ENCODE results near the gene KLHDC8A.

GRCh38 chr1:205304695-205305070 lies 52.0 kb downstream of the KLHDC8A start:
- TF ChIP-seq TEAD4 (IDR thresholded peaks at IDR 0.05; ENCODE audit: low read length), result no peak
- TF ChIP-seq TEAD4 (CRISPR knock-in tag; IDR thresholded peaks at IDR 0.05; ENCODE audit: borderline replicate concordance), result no peak
- no peak for TF ChIP-seq E2F1 (CRISPR knock-in tag; IDR thresholded peaks at IDR 0.05)
- no peak for TF ChIP-seq HNRNPUL1 (IDR thresholded peaks at IDR 0.05; ENCODE audit: low read length)
- TF ChIP-seq ZNF740 (CRISPR knock-in tag; IDR thresholded peaks at IDR 0.05), result no peak
- TF ChIP-seq ZNF740 (tag; IDR thresholded peaks at IDR 0.05), result no peak
- no peak for TF ChIP-seq HMG20B (CRISPR knock-in tag; IDR thresholded peaks at IDR 0.05)
- TF ChIP-seq NONO (IDR thresholded peaks at IDR 0.05; ENCODE audit: low read depth in 2 of 2, low read length in 1 of 2), result no peak
- TF ChIP-seq CTCF (IDR thresholded peaks at IDR 0.05 in 2 of 3, conservative IDR thresholded peaks at IDR 0.05 in 1 of 3; ENCODE audit: insufficient read depth in 2 of 3, low read depth in 1 of 3, low read length in 3 of 3), result no peak
- no peak for TF ChIP-seq GTF2F1 (IDR thresholded peaks at IDR 0.05; ENCODE audit: low read depth, low read length)
- TF ChIP-seq ELF1 (tag; IDR thresholded peaks at IDR 0.05), result no peak
- TF ChIP-seq ETV5 (CRISPR knock-in tag; IDR thresholded peaks at IDR 0.05; ENCODE audit: low read depth), result no peak
- no peak for TF ChIP-seq TBL1XR1 (IDR thresholded peaks at IDR 0.05; ENCODE audit: low read length in 2 of 2)
- no peak for TF ChIP-seq HMG20A (CRISPR knock-in tag; conservative IDR thresholded peaks at IDR 0.05)
- no peak for TF ChIP-seq NBN (IDR thresholded peaks at IDR 0.05; ENCODE audit: low read depth)
